NCI-H748 (cell line): Measurements from ENCODE around the gene GOLGA6L25.
"Not testable (repeated sequence)": the region's sequence is repeated elsewhere in the genome, so short reads cannot be mapped to it uniquely, and the experiment has no call there.

Experiments used
- DNase-seq: peaks from one replicate; lab custom pipeline; 2025; ENCODE audit not compliant: unreplicated experiment; lab: John Stamatoyannopoulos, UW

GOLGA6L25 gene

DNA sequence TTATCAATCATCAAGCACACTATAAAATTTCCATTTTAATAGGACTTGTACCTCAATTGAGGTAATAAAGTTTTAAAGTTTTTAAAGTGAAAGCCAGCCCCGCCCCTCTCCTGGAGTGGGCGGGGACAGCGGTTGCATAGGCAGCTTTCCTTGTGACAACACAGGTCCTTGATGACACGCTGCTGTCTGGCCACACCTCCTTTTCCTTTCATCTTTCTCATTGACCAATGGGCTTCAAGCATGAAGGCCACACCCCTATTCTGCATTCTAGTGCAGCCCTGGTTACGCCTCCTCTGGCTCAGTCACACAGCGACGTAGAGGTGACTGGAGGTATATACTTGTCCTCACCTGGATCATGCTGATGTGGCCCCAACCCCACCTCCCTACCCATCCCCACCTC is at the start of gene GOLGA6L25:
Gene GOLGA6L25, plus strand, starts transcription at position 301 of the 400 bp plus-strand sequence. Its CDS starts 61 bp downstream, at position 362.
- DNase-seq = not testable (repeated sequence)

DNA sequence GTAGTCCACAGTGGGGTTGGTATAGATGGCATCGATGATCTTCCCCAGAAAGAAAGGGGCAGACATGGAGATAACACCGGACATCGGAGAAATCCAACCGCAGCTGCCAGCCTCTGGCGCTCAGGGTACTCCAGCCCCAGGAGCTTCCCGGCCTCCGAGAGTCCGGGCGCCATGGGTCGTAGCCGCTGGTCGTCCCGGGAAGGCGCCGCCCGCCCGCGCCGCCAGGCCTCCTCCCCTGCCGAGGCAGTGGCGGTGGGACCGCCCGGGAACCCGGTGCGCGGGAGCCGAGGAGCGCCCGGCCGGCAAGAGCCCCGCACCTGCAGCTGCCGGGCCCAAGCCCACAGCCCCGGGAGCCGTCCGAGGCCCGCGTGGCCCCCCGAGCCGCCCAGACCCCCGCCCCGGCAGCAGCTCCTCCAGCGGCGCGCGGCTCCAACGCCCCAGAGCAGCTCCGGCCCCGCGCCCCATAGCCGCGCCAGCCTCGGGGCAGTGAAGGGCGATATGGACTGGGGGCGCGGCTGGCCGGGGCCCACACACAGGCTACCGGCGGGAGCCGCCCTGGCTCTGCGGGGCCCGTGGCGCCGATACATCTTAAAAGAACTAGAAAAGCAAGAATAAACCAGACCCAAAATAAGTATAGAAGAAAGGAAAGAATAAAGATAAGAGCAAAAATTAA is 45.0 kb upstream of the GOLGA6L25 start:
- DNase-seq = not testable (repeated sequence)

DNA sequence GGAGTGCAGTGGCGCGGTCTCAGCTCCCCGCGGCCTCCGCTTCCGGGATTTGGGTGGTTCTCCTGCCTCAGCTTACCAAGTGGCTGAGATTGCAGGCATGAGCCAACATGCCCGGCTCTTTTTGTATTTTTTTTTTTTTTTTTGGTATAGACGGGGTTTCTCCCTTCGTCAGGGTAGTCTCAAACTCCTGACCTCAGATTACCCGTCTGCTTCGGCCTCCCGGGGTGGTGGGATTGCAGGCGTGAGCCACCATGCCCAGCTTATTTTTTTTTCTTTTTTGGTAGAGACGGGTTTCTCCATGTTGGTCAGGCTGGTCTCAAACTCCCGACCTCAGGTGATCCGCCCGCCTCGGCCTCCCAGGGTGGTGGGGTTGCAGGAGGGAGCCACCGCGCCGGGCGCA is 39.2 kb upstream of the GOLGA6L25 start:
- DNase-seq = not testable (repeated sequence)

GRCh38 chr15:28515208-28515607 is 38.2 kb upstream of the GOLGA6L25 start:
- not testable (repeated sequence) for DNase-seq

- not testable (repeated sequence) for DNase-seq
Measured at GRCh38 chr15:28532954-28533353, 20.4 kb upstream of the GOLGA6L25 start, which contains the start of gene GOLGA8G. Gene GOLGA8G (minus strand): TSS chr15:28532971. CDS start chr15:28532909, 62 bp downstream.

GRCh38 chr15:28573351-28573750 is 20.0 kb downstream of the GOLGA6L25 start:
- not testable (repeated sequence) for DNase-seq

DNA sequence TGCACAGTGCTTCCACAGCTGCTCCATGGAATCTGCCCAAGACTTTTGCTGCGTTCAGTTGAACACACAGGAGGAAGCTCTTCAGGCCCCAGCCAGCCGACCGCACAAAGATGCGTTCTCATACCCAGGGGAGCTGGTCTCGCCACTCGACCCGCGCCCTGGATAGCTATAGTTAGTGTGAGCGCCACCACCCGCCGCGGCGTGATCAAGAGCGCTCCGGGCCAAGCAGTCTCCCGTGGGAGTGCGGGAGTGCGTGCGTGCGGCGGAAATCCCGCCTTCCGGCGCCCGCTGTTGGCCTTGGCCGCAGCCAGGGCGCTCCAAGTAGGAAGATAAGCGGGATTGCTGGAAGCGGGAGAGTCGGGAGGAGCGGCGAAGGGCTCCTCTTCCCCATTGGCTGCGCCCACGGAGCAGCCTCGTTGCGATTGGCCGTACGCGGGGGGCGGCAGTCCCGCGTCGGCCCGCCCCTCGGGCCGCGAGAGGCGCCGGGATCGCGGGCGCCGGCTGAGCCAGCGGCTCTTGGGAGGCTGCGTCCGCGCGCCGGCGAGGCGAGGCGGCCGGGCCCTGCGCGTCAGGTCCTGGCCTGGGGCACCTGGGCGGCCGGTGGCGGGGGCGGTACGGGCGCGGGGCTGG is 35.7 kb downstream of the GOLGA6L25 start:
- DNase-seq = not testable (repeated sequence)

DNA sequence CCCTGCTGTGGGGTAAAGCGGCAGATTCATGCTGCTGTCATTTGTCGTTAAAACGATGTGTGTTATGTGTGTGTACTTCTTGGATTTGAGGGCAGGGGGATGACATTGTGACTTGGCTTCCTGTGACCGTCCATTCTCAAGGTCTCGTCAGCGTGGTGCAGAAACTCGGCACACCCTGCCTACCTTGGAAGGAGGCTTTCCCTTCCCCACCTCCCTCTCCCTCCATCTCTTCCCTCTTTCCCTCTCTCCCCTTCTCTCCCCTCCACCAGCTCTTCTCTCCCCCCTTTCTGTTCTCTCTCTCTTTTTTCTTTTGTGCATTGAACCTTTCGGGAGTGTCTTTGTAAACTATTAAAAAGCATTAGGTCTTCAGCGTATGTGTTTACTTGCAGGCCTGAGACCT is 36.4 kb downstream of the GOLGA6L25 start:
- not testable (repeated sequence) for DNase-seq

DNA sequence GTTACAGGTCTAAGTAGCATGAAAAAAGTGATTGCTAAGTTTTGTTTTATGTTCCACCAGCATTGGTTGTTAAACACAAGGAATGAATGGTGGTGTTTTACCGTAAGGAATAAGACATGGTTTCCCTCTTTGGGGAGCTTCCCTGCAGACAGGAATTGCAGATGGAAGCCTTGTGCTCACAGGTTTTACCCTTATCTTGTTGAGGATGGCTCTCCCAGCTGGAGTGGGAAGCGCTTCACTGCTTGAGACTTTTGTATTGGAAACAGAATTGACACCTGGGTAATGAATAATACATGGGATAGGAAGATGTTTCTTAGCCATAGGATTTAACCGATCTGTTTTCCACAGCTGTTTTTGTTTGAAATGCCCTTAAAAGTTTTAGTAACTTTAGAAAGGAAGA is 39.0 kb downstream of the GOLGA6L25 start:
- not testable (repeated sequence) for DNase-seq

DNA sequence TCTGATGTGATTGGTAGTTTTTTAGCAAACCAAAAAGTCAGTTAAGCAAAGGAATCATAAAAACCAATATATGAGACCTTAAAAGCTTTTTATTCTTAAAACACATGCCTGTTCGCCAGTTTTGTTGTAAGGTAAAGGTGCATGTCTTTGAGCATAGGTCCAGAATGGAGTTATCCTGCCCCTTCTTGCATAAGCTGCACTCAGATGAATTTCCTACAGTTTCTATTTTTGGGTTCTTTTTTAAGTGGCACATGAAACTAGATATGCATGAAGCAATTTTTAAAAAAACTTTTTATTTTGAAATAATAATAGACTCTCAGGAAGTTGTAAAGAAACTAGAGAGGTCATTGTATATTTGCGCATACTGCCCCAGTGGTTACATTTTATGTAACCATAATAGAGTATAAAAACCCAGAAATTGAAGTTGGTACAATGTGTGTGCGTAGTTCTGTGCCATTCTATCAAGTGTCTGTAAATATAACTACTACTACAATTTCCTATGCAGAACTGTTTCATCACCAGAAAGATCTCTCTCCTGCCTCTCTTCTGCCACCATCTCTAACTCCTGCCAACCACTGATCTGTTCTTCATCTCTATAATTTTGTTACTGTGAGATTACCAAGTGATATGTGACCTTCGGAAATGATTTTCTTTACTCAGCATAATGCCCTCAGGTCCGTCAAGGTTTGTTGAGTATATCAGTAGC is 40.2 kb downstream of the GOLGA6L25 start:
- not testable (repeated sequence) for DNase-seq

GRCh38 chr15:28597471-28597870 is 44.1 kb downstream of the GOLGA6L25 start:
- DNase-seq = not testable (repeated sequence)

- DNase-seq = not testable (repeated sequence)
Measured at GRCh38 chr15:28598209-28598608, 44.8 kb downstream of the GOLGA6L25 start.

DNA sequence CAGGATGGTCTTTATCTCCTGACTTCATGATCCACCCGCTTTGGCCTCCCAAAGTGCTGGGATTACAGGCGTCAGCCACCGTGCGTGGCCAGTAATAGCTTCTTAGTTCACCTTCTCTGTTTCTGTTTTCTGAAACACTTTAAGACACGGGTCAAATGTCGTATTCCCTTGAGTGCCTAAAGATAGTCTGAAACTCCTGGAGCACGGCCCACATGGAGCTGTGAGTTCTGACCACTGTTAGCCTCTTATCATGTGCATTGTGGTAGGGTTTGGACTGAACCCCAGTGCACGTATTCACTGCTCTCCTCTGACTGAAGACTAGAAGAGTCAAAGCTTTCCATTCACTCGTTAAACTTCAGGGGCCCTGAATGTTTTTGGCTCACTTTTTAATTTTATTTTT is 48.8 kb downstream of the GOLGA6L25 start:
- not testable (repeated sequence) for DNase-seq
